ACC112 (cell line): ENCODE measurements around the gene HPN.
"Not testable (repeated sequence)": the region's sequence is repeated elsewhere in the genome, so short reads cannot be mapped to it uniquely, and the experiment has no call there.

Experiments
- H2AFZ ChIP-seq: fragments of 200-600 bp; sonication (generic); one replicate; pipeline ENCODE4 v1.6.0; 2017; ENCODE audit warnings: antibody characterized with exemption, low read length; ENCODE audit not compliant: unreplicated experiment
- H3K27ac ChIP-seq: fragments of 200-600 bp; sonication (generic); 2 replicates; pipeline ENCODE4 v1.5.1; 2014; ENCODE audit warnings: low read depth, mild to moderate bottlenecking, antibody characterized with exemption, low read length, moderate library complexity
- H3K27me3 ChIP-seq: fragments of 200-600 bp; sonication (generic); 2 replicates; pipeline ENCODE4 v1.6.1; 2014; ENCODE audit warnings: mild to moderate bottlenecking, antibody characterized with exemption, low read length, moderate library complexity, mixed read lengths; ENCODE audit not compliant: insufficient read depth
- H3K36me3 ChIP-seq: fragments of 200-600 bp; sonication (generic); 2 replicates; pipeline ENCODE4 v1.6.1; 2016; ENCODE audit warnings: mild to moderate bottlenecking, antibody characterized with exemption, low read length, moderate library complexity, mixed read lengths; ENCODE audit not compliant: insufficient read depth
- H3K4me1 ChIP-seq: fragments of 200-600 bp; sonication (generic); one replicate; pipeline ENCODE4 v1.6.1; 2016; ENCODE audit warnings: low read length, mixed read lengths; ENCODE audit not compliant: insufficient read depth, unreplicated experiment, control insufficient read depth
- H3K4me3 ChIP-seq: fragments of 200-600 bp; sonication (generic); 2 replicates; pipeline ENCODE4 v1.5.1; 2014; ENCODE audit warnings: mild to moderate bottlenecking, low read depth, low read length
- H3K79me2 ChIP-seq: fragments of 200-600 bp; sonication (generic); one replicate; pipeline ENCODE4 v1.6.0; 2016; ENCODE audit warnings: low read length; ENCODE audit not compliant: control insufficient read depth, unreplicated experiment, insufficient read depth

The HPN gene

GRCh38 chr19:35045667-35046300 is 4.3 kb downstream of the HPN start:
- Histone ChIP-seq H3K4me3 (no peak overlapping the region), H3K36me3 (no peaks in the 10 kb centered on the region), H3K27ac (no peak overlapping the region), H2AFZ (no peak overlapping the region), H3K79me2 (no peaks in the 10 kb centered on the region), H3K27me3 (no peaks in the 10 kb centered on the region), H3K4me1 (peaks cover 5% of the 10 kb centered on the region)

GRCh38 chr19:35046461-35046860 is 4.9 kb downstream of the HPN start:
- Histone ChIP-seq H2AFZ (no peak overlapping the region), H3K4me3 (no peak overlapping the region), H3K27ac (no peak overlapping the region), H3K79me2 (no peaks in the 10 kb centered on the region), H3K27me3 (no peaks in the 10 kb centered on the region), H3K4me1 (no peaks in the 10 kb centered on the region), H3K36me3 (no peaks in the 10 kb centered on the region)

- Histone ChIP-seq H3K4me1 (no peaks in the 10 kb centered on the region), H3K79me2 (no peaks in the 10 kb centered on the region), H3K4me3 (no peak overlapping the region), H3K27ac (no peak overlapping the region), H3K27me3 (no peaks in the 10 kb centered on the region), H2AFZ (no peak overlapping the region), H3K36me3 (no peaks in the 10 kb centered on the region)
These were observed 7.4 kb downstream of the HPN start for GRCh38 chr19:35048911-35049411.

- Histone ChIP-seq H3K36me3 (no peaks in the 10 kb centered on the region), H2AFZ (no peak overlapping the region), H3K4me1 (no peaks in the 10 kb centered on the region), H3K27me3 (no peaks in the 10 kb centered on the region), H3K4me3 (no peak overlapping the region), H3K27ac (no peak overlapping the region), H3K79me2 (no peaks in the 10 kb centered on the region)
These were observed 7.9 kb downstream of the HPN start for GRCh38 chr19:35049456-35049855.

GRCh38 chr19:35050662-35051061 is 9.1 kb downstream of the HPN start:
- H2AFZ ChIP-seq, H3K4me3 ChIP-seq, H3K79me2 ChIP-seq, H3K4me1 ChIP-seq, H3K36me3 ChIP-seq, H3K27ac ChIP-seq, H3K27me3 ChIP-seq: not testable (repeated sequence)

- not testable (repeated sequence) for H3K4me1 ChIP-seq, H3K27me3 ChIP-seq, H2AFZ ChIP-seq, H3K27ac ChIP-seq, H3K36me3 ChIP-seq, H3K79me2 ChIP-seq, H3K4me3 ChIP-seq
These were observed 9.7 kb downstream of the HPN start for GRCh38 chr19:35051268-35051667.

- Histone ChIP-seq H3K27me3 (no peaks in the 10 kb centered on the region; the same call in 1 of the 2 replicates), H3K4me3 (no peak overlapping the region), H3K27ac (no peak overlapping the region), H3K79me2 (no peaks in the 10 kb centered on the region), H3K4me1 (no peaks in the 10 kb centered on the region), H3K36me3 (no peaks in the 10 kb centered on the region), H2AFZ (no peak overlapping the region)
These were observed 10.3 kb downstream of the HPN start for GRCh38 chr19:35051796-35052195.

- no peak overlapping the region for H2AFZ ChIP-seq
- H3K4me1 ChIP-seq, result no peaks in the 10 kb centered on the region
- no peak overlapping the region for H3K4me3 ChIP-seq
- H3K79me2 ChIP-seq, result no peaks in the 10 kb centered on the region
- no peaks in the 10 kb centered on the region; the same call in 1 of the 2 replicates for H3K27me3 ChIP-seq
- H3K27ac ChIP-seq, result no peak overlapping the region
- H3K36me3 ChIP-seq, result no peaks in the 10 kb centered on the region
These were observed 11.2 kb downstream of the HPN start for GRCh38 chr19:35052599-35053190.

GRCh38 chr19:35053667-35054293 is 12.3 kb downstream of the HPN start:
- H3K27me3 ChIP-seq, result no peaks in the 10 kb centered on the region; the same call in 1 of the 2 replicates
- H3K27ac ChIP-seq, result no peak overlapping the region
- H3K4me3 ChIP-seq, result no peak overlapping the region
- no peak overlapping the region for H2AFZ ChIP-seq
- H3K36me3 ChIP-seq, result no peaks in the 10 kb centered on the region
- no peaks in the 10 kb centered on the region for H3K79me2 ChIP-seq
- no peaks in the 10 kb centered on the region for H3K4me1 ChIP-seq

GRCh38 chr19:35054626-35055025 is 13.1 kb downstream of the HPN start:
- no peaks in the 10 kb centered on the region; the same call in 1 of the 2 replicates for H3K27me3 ChIP-seq
- no peak overlapping the region for H3K4me3 ChIP-seq
- H3K4me1 ChIP-seq, result no peaks in the 10 kb centered on the region
- H3K36me3 ChIP-seq, result no peaks in the 10 kb centered on the region
- no peak overlapping the region for H2AFZ ChIP-seq
- no peaks in the 10 kb centered on the region for H3K79me2 ChIP-seq
- no peak overlapping the region for H3K27ac ChIP-seq

GRCh38 chr19:35055715-35056179 is 14.2 kb downstream of the HPN start:
- H3K79me2 ChIP-seq, result no peaks in the 10 kb centered on the region

More at GRCh38 chr19:35055715-35056179, 14.2 kb downstream of the HPN start:
- H3K27me3 ChIP-seq, result no peaks in the 10 kb centered on the region; the same call in 1 of the 2 replicates
- no peak overlapping the region for H2AFZ ChIP-seq
- no peaks in the 10 kb centered on the region for H3K4me1 ChIP-seq
- H3K4me3 ChIP-seq, result no peak overlapping the region
- H3K27ac ChIP-seq, result no peak overlapping the region
- H3K36me3 ChIP-seq, result no peaks in the 10 kb centered on the region
